ENCODE measurements around the gene HDGFL2. TPM values are rescaled to one million over a fixed set of nuclear protein-coding genes. Genes with fewer than 3 reads are reported as not detected.
A peak's percentile ranks its signal among the peaks of the same experiment; 100 is the strongest.

The HDGFL2 gene
- total RNA-seq, 1 experiment from 2014 or later, result 108 TPM

GRCh38 chr19:4474514-4475022 is 2.5 kb downstream of the HDGFL2 start:
- Histone ChIP-seq H2BK20ac (ENCODE audit: low read depth, low read length, poor library complexity, severe bottlenecking) (no peak overlapping the region), H4K91ac (ENCODE audit: insufficient read length, low read depth, low read length) (no peak overlapping the region), H3K79me2 (ENCODE audit: insufficient read depth, low read length) (peaks cover 10% of the 10 kb centered on the region; the same call in 1 of the 2 replicates), H4K5ac (ENCODE audit: insufficient read length, low read depth, low read length) (no peak overlapping the region), H4K20me1 (ENCODE audit: control insufficient read depth, insufficient read depth, insufficient read length) (peaks cover 3% of the 10 kb centered on the region), H3K27ac (ENCODE audit: insufficient read length, low read depth, low read length) (no peak overlapping the region), H3K9me3 (ENCODE audit: control insufficient read depth, low read depth, low read length) (no peaks in the 10 kb centered on the region), H3K27me3 (ENCODE audit: insufficient read depth, low read length) (no peaks in the 10 kb centered on the region), H2AFZ (ENCODE audit: low read length) (no peak overlapping the region), H4K8ac (replicated peaks; ENCODE audit: insufficient read length, low read depth, low read length) (no peak overlapping the region), H3K9ac (ENCODE audit: extremely low read depth, insufficient read length, low read length) (peak overlapping the region; percentile 24), H3K14ac (ENCODE audit: insufficient read depth, low read length) (no peak overlapping the region), H2BK12ac (ENCODE audit: insufficient read length, low read depth, low read length) (no peak overlapping the region), H2BK5ac (ENCODE audit: insufficient read length, low read length) (no peak overlapping the region), H3T11ph (ENCODE audit: low read length) (no peak overlapping the region), H3K18ac (ENCODE audit: insufficient read length, low read depth, low read length) (no peak overlapping the region), H2AK5ac (ENCODE audit: insufficient read length, low read length) (no peak overlapping the region), H3K79me1 (ENCODE audit: insufficient read depth, low read depth, low read length, poor library complexity, severe bottlenecking) (peaks cover 12% of the 10 kb centered on the region), H3K23me2 (ENCODE audit: insufficient read length, low read depth, low read length, poor library complexity, severe bottlenecking) (peaks cover 17% of the 10 kb centered on the region), H3K4me2 (ENCODE audit: insufficient read depth, insufficient read length, low read length) (peak overlapping the region; percentile 74), H3K4me1 (ENCODE audit: insufficient read depth, low read length) (no peaks in the 10 kb centered on the region; the same call in 1 of the 2 replicates), H2BK120ac (ENCODE audit: low read depth, low read length, poor library complexity, severe bottlenecking) (no peak overlapping the region), H3K23ac (ENCODE audit: insufficient read length, low read depth, low read length) (no peak overlapping the region), H2BK15ac (ENCODE audit: low read depth, low read length) (no peak overlapping the region), H3K56ac (ENCODE audit: insufficient read length, low read depth, low read length) (no peak overlapping the region), H3K4ac (ENCODE audit: low read depth, low read length) (no peak overlapping the region)
- H3K27me3 Mint-ChIP-seq (ENCODE audit: low read depth), result no peaks in the 10 kb centered on the region
- WGBS (ENCODE audit: extremely low coverage, insufficient read length, low lambda C conversion rate), result no CpG with 5 or more reads among the region's 13 CpGs
- peak; percentile 90 for DNase-seq
- H3K9me3 Mint-ChIP-seq, result peaks cover 0 to 3% of the 10 kb centered on the region in 2 experiments; a peak in 2 of 5 replicates
- H3K27ac Mint-ChIP-seq, result peak overlapping the region; percentile 95 to 98 (median 95)
- H3K36me3 Mint-ChIP-seq (ENCODE audit: insufficient read depth in 1 of 3, low read depth in 3 of 3), result peaks cover 8 to 29% (median 27%) of the 10 kb centered on the region in 3 experiments; a peak in 6 of 7 replicates
- H3K4me1 Mint-ChIP-seq, result peaks cover 7 to 21% of the 10 kb centered on the region in 2 experiments
- H3K4me3 Mint-ChIP-seq, result peak overlapping the region in 1 of 2 experiments; percentile 88; a peak in 3 of 5 replicates
- no peak for TF ChIP-seq CTCF (conservative IDR thresholded peaks at IDR 0.05)

Data from H9 (cell line).